Hippocampal formation (tissue), 2 donors: ENCODE results near the gene MCC.

ENCODE experiments used
- DNase-seq, 2 donors: peaks; one replicate each; lab custom pipeline; 2025; lab: John Stamatoyannopoulos, UW

Gene MCC

GRCh38 chr5:113223831-113224604, 264.2 kb downstream of the MCC start:
- DNase-seq: no peak

- no peak for DNase-seq
Observed at GRCh38 chr5:113223315-113223714, 264.9 kb downstream of the MCC start.

- DNase-seq: no peak
Observed at GRCh38 chr5:113221294-113222176, 266.7 kb downstream of the MCC start.

GRCh38 chr5:113219695-113220094, 268.6 kb downstream of the MCC start:
- no peak for DNase-seq

GRCh38 chr5:113218906-113219517, 269.2 kb downstream of the MCC start:
- no peak for DNase-seq

- DNase-seq: no peak
Observed at GRCh38 chr5:113218200-113218599, 270.1 kb downstream of the MCC start.

GRCh38 chr5:113217619-113218184, 270.6 kb downstream of the MCC start:
- no peak for DNase-seq

GRCh38 chr5:113216545-113216944, 271.7 kb downstream of the MCC start:
- no peak for DNase-seq

- DNase-seq: no peak
Observed at GRCh38 chr5:113215401-113216060, 272.7 kb downstream of the MCC start.

- DNase-seq: no peak
Observed at GRCh38 chr5:113214606-113215323, 273.5 kb downstream of the MCC start.

- DNase-seq: peak; percentile 11 to 49
Observed at GRCh38 chr5:113213551-113214425, 274.5 kb downstream of the MCC start.

- DNase-seq: peak; percentile 16 to 18
Observed at GRCh38 chr5:113212244-113212920, 275.9 kb downstream of the MCC start.

- DNase-seq: no peak
Observed at GRCh38 chr5:113209498-113209897, 278.8 kb downstream of the MCC start.

GRCh38 chr5:113205807-113206206, 282.4 kb downstream of the MCC start:
- DNase-seq: peak in 1 of 2 donors; percentile 8

- DNase-seq: no peak
Observed at GRCh38 chr5:113205323-113205722, 282.9 kb downstream of the MCC start.

GRCh38 chr5:113204525-113205161, 283.6 kb downstream of the MCC start:
- peak; percentile 37 to 47 for DNase-seq

GRCh38 chr5:113203916-113204315, 284.3 kb downstream of the MCC start:
- DNase-seq: no peak

GRCh38 chr5:113202746-113203716, 285.2 kb downstream of the MCC start:
- no peak for DNase-seq
